HG02642 (cell line): ENCODE measurements around the gene MGAT5.

Experiments used
- ATAC-seq: cut with Tn5 transposase; IDR thresholded peaks from one replicate; pipeline ENCODE4 v1.9.1; 2021; ENCODE audit warnings: mild to moderate bottlenecking; ENCODE audit not compliant: unreplicated experiment, poor library complexity

MGAT5 gene

GRCh38 chr2:134253804-134254203, at the start of gene MGAT5:
Gene MGAT5 (plus strand): TSS chr2:134254072. CDS start chr2:134254404, 332 bp downstream.
- peak; percentile 15 for ATAC-seq

- ATAC-seq = no peak
These were observed 48.8 kb upstream of the MGAT5 start for GRCh38 chr2:134205087-134205486.

- no peak for ATAC-seq
These were observed 47.8 kb upstream of the MGAT5 start for GRCh38 chr2:134206031-134206430.

GRCh38 chr2:134206573-134206972, 47.3 kb upstream of the MGAT5 start:
- no peak for ATAC-seq

GRCh38 chr2:134207589-134208209, 46.2 kb upstream of the MGAT5 start:
- ATAC-seq = no peak

GRCh38 chr2:134208825-134209224, 45.0 kb upstream of the MGAT5 start:
- ATAC-seq = no peak

GRCh38 chr2:134212746-134213145, 41.1 kb upstream of the MGAT5 start:
- ATAC-seq = no peak

- ATAC-seq = no peak
These were observed 37.6 kb upstream of the MGAT5 start for GRCh38 chr2:134216152-134216829.

- ATAC-seq = no peak
These were observed 36.5 kb upstream of the MGAT5 start for GRCh38 chr2:134217351-134217750.

GRCh38 chr2:134217924-134218323, 35.9 kb upstream of the MGAT5 start:
- peak; percentile 74 for ATAC-seq

- peak; percentile 38 for ATAC-seq
These were observed 35.5 kb upstream of the MGAT5 start for GRCh38 chr2:134218414-134218813.

GRCh38 chr2:134218930-134219658, 34.8 kb upstream of the MGAT5 start:
- peak; percentile 67 for ATAC-seq

- ATAC-seq = no peak
These were observed 33.4 kb upstream of the MGAT5 start for GRCh38 chr2:134220344-134220974.

- ATAC-seq = no peak
These were observed 29.9 kb upstream of the MGAT5 start for GRCh38 chr2:134224005-134224404.

- ATAC-seq = no peak
These were observed 28.7 kb upstream of the MGAT5 start for GRCh38 chr2:134225173-134225572.

- no peak for ATAC-seq
These were observed 28.0 kb upstream of the MGAT5 start for GRCh38 chr2:134225841-134226240.

GRCh38 chr2:134226601-134227000, 27.3 kb upstream of the MGAT5 start:
- ATAC-seq = no peak

- ATAC-seq = no peak
These were observed 26.2 kb upstream of the MGAT5 start for GRCh38 chr2:134227666-134228065.

- ATAC-seq = no peak
These were observed 25.4 kb upstream of the MGAT5 start for GRCh38 chr2:134228493-134228903.

GRCh38 chr2:134229540-134229939, 24.3 kb upstream of the MGAT5 start:
- no peak for ATAC-seq

GRCh38 chr2:134230885-134231284, 23.0 kb upstream of the MGAT5 start:
- no peak for ATAC-seq
